ENCODE data around the gene LPAR1.

DNA sequence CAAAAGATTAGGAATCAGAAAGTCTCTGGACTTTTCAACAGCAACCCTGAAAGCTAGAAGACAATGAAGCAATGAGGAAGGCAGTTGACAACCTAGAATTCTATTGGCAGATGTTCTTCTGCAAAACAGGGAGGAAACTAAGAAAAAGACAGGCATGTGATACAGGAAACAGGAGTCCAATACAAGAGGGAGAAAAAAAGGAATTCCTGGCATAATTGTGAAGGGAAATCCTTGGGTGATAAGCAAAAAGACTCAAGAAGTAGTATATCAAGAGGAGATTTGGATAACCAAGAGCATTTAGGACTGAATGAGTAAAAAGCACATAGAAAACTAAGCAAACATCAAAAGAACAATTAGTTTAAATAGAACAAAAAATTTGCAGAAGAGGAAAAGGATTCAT lies 58.6 kb downstream of the LPAR1 start:
- TF ChIP-seq, protein P1, sequence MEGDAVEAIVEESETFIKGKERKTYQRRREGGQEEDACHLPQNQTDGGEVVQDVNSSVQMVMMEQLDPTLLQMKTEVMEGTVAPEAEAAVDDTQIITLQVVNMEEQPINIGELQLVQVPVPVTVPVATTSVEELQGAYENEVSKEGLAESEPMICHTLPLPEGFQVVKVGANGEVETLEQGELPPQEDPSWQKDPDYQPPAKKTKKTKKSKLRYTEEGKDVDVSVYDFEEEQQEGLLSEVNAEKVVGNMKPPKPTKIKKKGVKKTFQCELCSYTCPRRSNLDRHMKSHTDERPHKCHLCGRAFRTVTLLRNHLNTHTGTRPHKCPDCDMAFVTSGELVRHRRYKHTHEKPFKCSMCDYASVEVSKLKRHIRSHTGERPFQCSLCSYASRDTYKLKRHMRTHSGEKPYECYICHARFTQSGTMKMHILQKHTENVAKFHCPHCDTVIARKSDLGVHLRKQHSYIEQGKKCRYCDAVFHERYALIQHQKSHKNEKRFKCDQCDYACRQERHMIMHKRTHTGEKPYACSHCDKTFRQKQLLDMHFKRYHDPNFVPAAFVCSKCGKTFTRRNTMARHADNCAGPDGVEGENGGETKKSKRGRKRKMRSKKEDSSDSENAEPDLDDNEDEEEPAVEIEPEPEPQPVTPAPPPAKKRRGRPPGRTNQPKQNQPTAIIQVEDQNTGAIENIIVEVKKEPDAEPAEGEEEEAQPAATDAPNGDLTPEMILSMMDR (IDR thresholded peaks at IDR 0.05 in 2 of 3, conservative IDR thresholded peaks at IDR 0.05 in 1 of 3; ENCODE audit: control insufficient read depth in 2 of 3, extremely low read depth in 1 of 3, insufficient read depth in 1 of 3, low read depth in 3 of 3, low read length in 3 of 3), result no peak
- TF ChIP-seq SIN3A (IDR thresholded peaks at IDR 0.05; ENCODE audit: low read depth, low read length) (no peak), IKZF1 (conservative IDR thresholded peaks at IDR 0.05) (no peak), GABPA (IDR thresholded peaks at IDR 0.05; ENCODE audit: low read depth) (no peak), YY1 (IDR thresholded peaks at IDR 0.05; ENCODE audit: low read depth, low read length) (no peak), SP1 (IDR thresholded peaks at IDR 0.05; ENCODE audit: low read depth, low read length) (no peak)

Measured in GM12878 (cell line).